CD8-positive, alpha-beta memory T cell (primary cell): ENCODE data around the gene OR6P1. TPM values are rescaled to one million over a fixed set of nuclear protein-coding genes. Genes with fewer than 3 reads are reported as not detected.

Source experiments
- CTCF ChIA-PET: fragments of 350-600 bp; sonication (Branson Sonifier 250); formaldehyde crosslinking; loops from one replicate; lab custom pipeline; 2021; ENCODE audit warnings: antibody characterized with exemption; lab: Charles Lee
- POLR2A ChIA-PET: fragments of 350-600 bp; sonication (Branson Sonifier 250); formaldehyde crosslinking; loops from one replicate; lab custom pipeline; 2021; ENCODE audit warnings: antibody characterized with exemption; lab: Charles Lee
- DNase-seq, 5 donors: peaks; one replicate each; pipeline versions ENCODE4 v3.0.0 to v3.0.0-alpha.2; 2020 to 2022; ENCODE audit warnings: mixed read lengths in 1 of 5
- H3K27ac ChIP-seq: one replicate; pipeline ENCODE4 v1.7.0; 2013; ENCODE audit warnings: low read depth, mild to moderate bottlenecking, low read length, moderate library complexity
- H3K27me3 ChIP-seq: 2 replicates; pipeline ENCODE4 v1.7.0; 2013; ENCODE audit warnings: low read length, mild to moderate bottlenecking; ENCODE audit not compliant: insufficient read depth, poor library complexity, severe bottlenecking
- H3K36me3 ChIP-seq: 2 replicates; pipeline ENCODE4 v1.7.0; 2013; ENCODE audit warnings: mild to moderate bottlenecking, low read length, moderate library complexity; ENCODE audit not compliant: insufficient read depth
- H3K4me1 ChIP-seq: 2 replicates; pipeline ENCODE4 v1.7.0; 2013; ENCODE audit warnings: mild to moderate bottlenecking, low read length, moderate library complexity; ENCODE audit not compliant: insufficient read depth
- H3K4me3 ChIP-seq: 2 replicates; pipeline ENCODE4 v1.7.0; 2013; ENCODE audit warnings: mild to moderate bottlenecking, low read length
- H3K9me3 ChIP-seq: 2 replicates; pipeline ENCODE4 v1.7.0; 2013; ENCODE audit warnings: mild to moderate bottlenecking, low read length
- H3K27ac Mint-ChIP-seq, 8 donors: one replicate each; pipeline ENCODE4 v1.8.0; 2020 to 2021; ENCODE audit warnings: mixed read lengths in 8 of 8, mild to moderate bottlenecking in 6 of 8, inconsistent platforms in 3 of 8, moderate library complexity in 3 of 8
- H3K27me3 Mint-ChIP-seq, 2 donors: one replicate each; pipeline ENCODE4 v1.8.0; 2020 to 2021; ENCODE audit warnings: mixed read lengths in 2 of 2, mild to moderate bottlenecking in 1 of 2, moderate library complexity in 1 of 2
- H3K36me3 Mint-ChIP-seq, 3 donors: one replicate each; pipeline ENCODE4 v1.8.0; 2020 to 2021; ENCODE audit warnings: mixed read lengths in 3 of 3, inconsistent platforms in 1 of 3, mild to moderate bottlenecking in 1 of 3
- H3K4me1 Mint-ChIP-seq, 3 donors: one replicate each; pipeline ENCODE4 v1.8.0; 2020 to 2021; ENCODE audit warnings: mixed read lengths in 3 of 3, inconsistent platforms in 1 of 3, mild to moderate bottlenecking in 1 of 3
- H3K4me3 Mint-ChIP-seq, 7 donors: one replicate each; pipeline ENCODE4 v1.8.0; 2020 to 2021; ENCODE audit warnings: mixed read lengths in 7 of 7, mild to moderate bottlenecking in 6 of 7, moderate library complexity in 4 of 7, inconsistent platforms in 2 of 7
- H3K9me3 Mint-ChIP-seq, 5 donors: one replicate each; pipeline ENCODE4 v1.8.0; 2020 to 2022; ENCODE audit warnings: mixed read lengths in 5 of 5, mild to moderate bottlenecking in 3 of 5, moderate library complexity in 2 of 5, inconsistent platforms in 1 of 5
- polyA plus RNA-seq: library from polyadenylated mRNA; unstranded; fragments of 300-500 nt; fragmentation: Illumina TruSeq; gene quantifications from one replicate; pipeline ENCODE4 v1.2.3, GENCODE V29; 2021
- total RNA-seq, 2 experiments: library from RNA; stranded (reverse); gene quantifications; one replicate each; pipeline ENCODE4 v1.2.3, GENCODE V29; 2021

Gene OR6P1
- total and polyA plus RNA-seq, 3 experiments from 2014 or later = not detected

DNA sequence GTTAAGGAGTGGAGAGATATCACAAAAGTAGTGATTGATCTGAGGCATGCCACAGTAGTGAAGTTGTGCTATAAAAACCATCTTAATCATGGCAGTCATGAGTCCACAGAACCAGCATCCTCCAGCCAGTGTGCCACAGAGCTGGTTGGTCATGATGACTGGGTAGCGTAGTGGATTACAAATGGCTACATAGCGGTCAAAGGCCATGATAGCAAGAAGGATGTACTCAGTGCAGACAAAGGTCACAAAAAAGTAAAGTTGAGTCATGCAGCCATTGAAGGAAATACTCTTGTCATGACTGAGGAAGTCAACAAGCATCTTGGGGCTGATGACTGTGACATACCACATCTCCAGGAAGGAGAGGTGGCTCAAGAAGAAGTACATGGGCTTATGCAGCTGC, 22.8 kb downstream of the OR6P1 start:
- peaks cover 5 to 48% of the 10 kb centered on the region in 2 donors for H3K27me3 Mint-ChIP-seq
- no peak overlapping the region for H3K27ac ChIP-seq
- no peaks in the 10 kb centered on the region for H3K4me1 Mint-ChIP-seq
- POLR2A ChIA-PET = no interaction called here
- no peak overlapping the region for H3K4me3 Mint-ChIP-seq
- no peaks in the 10 kb centered on the region for H3K36me3 ChIP-seq
- H3K4me1 ChIP-seq = no peaks in the 10 kb centered on the region
- H3K9me3 ChIP-seq = no peaks in the 10 kb centered on the region
- no peak overlapping the region for H3K27ac Mint-ChIP-seq
- CTCF ChIA-PET = no interaction called here
- H3K27me3 ChIP-seq = no peaks in the 10 kb centered on the region
- H3K36me3 Mint-ChIP-seq = no peaks in the 10 kb centered on the region
- no peak overlapping the region for H3K4me3 ChIP-seq
- no peak for DNase-seq
- H3K9me3 Mint-ChIP-seq = no peaks in the 10 kb centered on the region

DNA sequence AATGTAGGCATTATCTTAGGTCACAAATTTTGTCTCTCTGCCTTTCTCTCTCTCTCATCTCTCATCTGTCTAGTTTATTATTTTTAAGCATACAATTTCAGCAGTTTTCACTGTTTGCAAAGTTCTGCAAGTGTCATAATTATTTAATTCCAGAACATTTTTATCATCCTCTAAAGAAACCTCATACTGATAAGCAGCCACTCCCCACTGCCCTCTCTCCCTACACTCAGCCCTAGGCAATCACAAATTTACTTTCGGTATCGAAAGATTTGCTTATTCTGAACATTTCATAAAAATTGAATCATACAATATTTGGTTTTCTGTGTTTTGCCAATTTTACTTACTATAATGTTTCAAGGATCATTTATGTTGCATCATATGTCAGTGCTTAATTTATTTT, 32.8 kb downstream of the OR6P1 start:
- POLR2A ChIA-PET = no interaction called here
- no peak for DNase-seq
- Mint-ChIP-seq H3K4me1 (peaks cover 0 to 5% (median 0%) of the 10 kb centered on the region in 3 donors), H3K9me3 (no peaks in the 10 kb centered on the region), H3K27me3 (peaks cover 4 to 7% of the 10 kb centered on the region in 2 donors), H3K4me3 (no peak overlapping the region), H3K27ac (peak overlapping the region in 1 of 8 donors; percentile 2), H3K36me3 (no peaks in the 10 kb centered on the region)
- Histone ChIP-seq H3K4me1 (no peaks in the 10 kb centered on the region), H3K36me3 (no peaks in the 10 kb centered on the region), H3K4me3 (no peak overlapping the region), H3K27me3 (no peaks in the 10 kb centered on the region), H3K9me3 (no peaks in the 10 kb centered on the region), H3K27ac (no peak overlapping the region)
- CTCF ChIA-PET = no interaction called here

DNA sequence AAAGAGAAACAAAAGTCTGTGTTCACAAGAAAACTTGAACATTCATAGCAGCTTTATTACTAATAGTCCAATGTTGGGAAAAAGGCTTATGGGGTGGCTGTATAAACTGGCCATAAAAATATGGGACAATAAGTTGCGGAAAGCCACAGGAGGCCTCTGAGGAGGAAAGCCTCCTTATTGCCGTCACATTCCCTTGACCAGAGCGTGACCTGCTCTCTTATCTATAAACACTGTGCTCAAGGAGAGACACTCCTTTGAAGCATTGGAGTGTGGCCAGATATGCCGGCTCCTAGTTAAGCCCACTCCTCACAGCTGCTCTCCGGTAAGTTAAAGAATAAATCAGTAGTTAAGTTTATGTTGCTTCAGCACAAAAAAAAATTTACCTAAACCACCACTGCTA, 35.9 kb downstream of the OR6P1 start:
- H3K36me3 Mint-ChIP-seq = no peaks in the 10 kb centered on the region

DNA sequence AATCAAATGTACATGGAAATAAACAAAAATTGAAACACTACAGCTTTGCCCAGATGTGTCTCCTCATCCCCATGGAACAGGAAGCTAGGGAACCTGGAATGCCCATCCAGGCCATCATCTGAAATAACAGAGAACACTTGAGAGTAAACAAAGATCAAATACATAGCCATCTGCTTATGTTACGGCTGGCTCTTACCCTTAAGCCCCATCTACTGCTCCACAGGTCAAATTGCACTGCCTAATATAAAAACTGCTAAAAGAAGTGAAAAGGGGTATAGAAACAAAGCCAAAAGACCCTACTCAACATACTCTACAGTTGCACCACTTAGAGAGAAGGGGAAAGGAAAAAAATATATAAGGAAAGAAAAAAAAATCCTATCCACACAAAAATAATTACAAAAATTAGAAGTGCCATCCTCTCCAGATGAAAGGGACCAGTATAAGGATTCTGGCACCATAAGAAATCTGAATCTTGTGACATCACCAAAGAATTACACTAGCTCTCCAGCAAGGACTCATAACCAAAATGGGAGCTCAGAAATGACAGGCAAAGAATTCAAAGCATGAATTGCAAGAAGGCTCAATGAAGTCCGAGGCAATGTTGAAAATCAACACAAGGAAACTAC, 43.1 kb downstream of the OR6P1 start:
- DNase-seq = no peak
- Histone ChIP-seq H3K27ac (no peak overlapping the region), H3K9me3 (no peaks in the 10 kb centered on the region), H3K4me1 (no peaks in the 10 kb centered on the region), H3K27me3 (peaks cover 4% of the 10 kb centered on the region), H3K4me3 (no peak overlapping the region), H3K36me3 (no peaks in the 10 kb centered on the region)
- CTCF ChIA-PET = interaction anchor here (1.2 kb wide), 1 partner anchor 323 kb away, joined by 4 read pairs; no protein-coding TSS in a partner anchor
- POLR2A ChIA-PET = no interaction called here
- Mint-ChIP-seq H3K36me3 (peaks cover 0 to 14% (median 0%) of the 10 kb centered on the region in 3 donors), H3K27ac (no peak overlapping the region), H3K4me3 (no peak overlapping the region), H3K27me3 (peaks cover 2 to 54% of the 10 kb centered on the region in 2 donors), H3K4me1 (no peaks in the 10 kb centered on the region), H3K9me3 (peaks cover 0 to 21% (median 13%) of the 10 kb centered on the region in 5 donors)

More for the DNA sequence above, 35.9 kb downstream of the OR6P1 start:
- Mint-ChIP-seq H3K27ac (peak overlapping the region in 1 of 8 donors; percentile 20), H3K27me3 (peaks cover 2 to 21% of the 10 kb centered on the region in 2 donors), H3K4me3 (no peak overlapping the region), H3K4me1 (peaks cover 0 to 5% (median 0%) of the 10 kb centered on the region in 3 donors), H3K9me3 (no peaks in the 10 kb centered on the region)
- Histone ChIP-seq H3K27me3 (peaks cover 4% of the 10 kb centered on the region), H3K4me3 (no peak overlapping the region), H3K36me3 (no peaks in the 10 kb centered on the region), H3K27ac (no peak overlapping the region), H3K4me1 (no peaks in the 10 kb centered on the region), H3K9me3 (no peaks in the 10 kb centered on the region)
- CTCF ChIA-PET = no interaction called here
- POLR2A ChIA-PET = no interaction called here
- no peak for DNase-seq

DNA sequence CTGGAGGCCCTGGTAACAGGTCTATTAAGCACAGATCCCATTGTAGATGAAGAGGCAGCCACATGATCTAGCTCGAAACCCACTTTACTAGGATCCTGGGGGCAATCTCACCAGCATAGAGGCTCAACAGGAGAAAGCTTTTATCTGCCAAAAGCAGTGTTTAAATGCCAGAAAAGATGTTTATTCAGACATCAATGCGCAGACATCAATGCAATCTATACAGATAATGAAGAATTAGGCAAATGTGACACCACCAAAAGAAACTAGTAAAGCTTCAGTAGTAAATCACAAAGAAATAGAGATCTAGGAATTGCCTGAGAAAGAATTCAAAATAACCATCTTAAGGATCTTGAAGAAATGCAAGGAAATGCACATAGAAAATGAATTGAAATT, 48.7 kb downstream of the OR6P1 start:
- H3K4me3 Mint-ChIP-seq = no peak overlapping the region
- peaks cover 10 to 48% of the 10 kb centered on the region in 2 donors for H3K27me3 Mint-ChIP-seq
- H3K36me3 Mint-ChIP-seq = no peaks in the 10 kb centered on the region
- no peaks in the 10 kb centered on the region for H3K36me3 ChIP-seq
- H3K27ac Mint-ChIP-seq = no peak overlapping the region
- no peaks in the 10 kb centered on the region for H3K9me3 ChIP-seq
- DNase-seq = no peak
- ChIA-PET POLR2A (no interaction called here), CTCF (no interaction called here)
- no peaks in the 10 kb centered on the region for H3K4me1 ChIP-seq
- H3K4me1 Mint-ChIP-seq = no peaks in the 10 kb centered on the region
- no peak overlapping the region for H3K27ac ChIP-seq
- no peaks in the 10 kb centered on the region for H3K27me3 ChIP-seq
- H3K4me3 ChIP-seq = no peak overlapping the region
- peaks cover 0 to 5% (median 0%) of the 10 kb centered on the region in 5 donors for H3K9me3 Mint-ChIP-seq

DNA sequence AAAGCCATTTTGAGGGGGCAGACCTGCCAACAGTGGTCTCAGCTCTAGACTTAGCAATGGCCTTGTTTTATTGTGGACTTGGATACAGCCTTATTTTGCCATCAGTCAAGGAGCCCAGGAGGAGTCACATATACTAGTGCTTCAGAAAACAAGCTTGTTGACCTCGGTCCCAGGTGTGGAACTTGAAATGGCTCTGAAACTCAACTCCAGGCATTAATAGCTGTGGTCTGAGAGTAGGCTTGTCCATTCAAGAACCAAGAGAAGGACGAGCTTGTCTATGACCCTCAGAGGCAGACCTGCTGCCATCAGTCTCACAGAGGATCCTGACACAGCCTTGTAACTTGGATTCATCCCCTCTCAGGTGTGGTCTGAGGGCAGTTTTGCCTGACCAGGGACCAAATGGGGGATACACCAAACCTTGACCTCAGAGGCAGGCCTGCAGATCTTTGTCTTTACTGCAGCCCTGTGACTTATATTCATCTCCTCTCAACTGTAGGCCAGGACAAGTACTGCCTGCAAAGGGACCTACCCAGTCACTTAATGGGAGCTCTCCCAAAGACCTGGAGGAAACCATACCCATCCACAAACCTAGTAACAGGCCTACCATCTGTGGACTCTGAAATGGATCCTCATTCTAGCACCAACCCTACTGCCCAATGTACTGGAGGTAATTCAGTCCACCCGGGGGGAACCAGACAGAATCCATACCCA, 49.3 kb downstream of the OR6P1 start:
- Mint-ChIP-seq H3K27me3 (peaks cover 10 to 48% of the 10 kb centered on the region in 2 donors), H3K36me3 (no peaks in the 10 kb centered on the region), H3K4me3 (no peak overlapping the region), H3K4me1 (no peaks in the 10 kb centered on the region), H3K27ac (no peak overlapping the region), H3K9me3 (peaks cover 0 to 3% (median 0%) of the 10 kb centered on the region in 5 donors)
- Histone ChIP-seq H3K36me3 (no peaks in the 10 kb centered on the region), H3K4me1 (no peaks in the 10 kb centered on the region), H3K4me3 (no peak overlapping the region), H3K9me3 (no peaks in the 10 kb centered on the region), H3K27ac (no peak overlapping the region), H3K27me3 (no peaks in the 10 kb centered on the region)
- ChIA-PET POLR2A (no interaction called here), CTCF (no interaction called here)
- no peak for DNase-seq

DNA sequence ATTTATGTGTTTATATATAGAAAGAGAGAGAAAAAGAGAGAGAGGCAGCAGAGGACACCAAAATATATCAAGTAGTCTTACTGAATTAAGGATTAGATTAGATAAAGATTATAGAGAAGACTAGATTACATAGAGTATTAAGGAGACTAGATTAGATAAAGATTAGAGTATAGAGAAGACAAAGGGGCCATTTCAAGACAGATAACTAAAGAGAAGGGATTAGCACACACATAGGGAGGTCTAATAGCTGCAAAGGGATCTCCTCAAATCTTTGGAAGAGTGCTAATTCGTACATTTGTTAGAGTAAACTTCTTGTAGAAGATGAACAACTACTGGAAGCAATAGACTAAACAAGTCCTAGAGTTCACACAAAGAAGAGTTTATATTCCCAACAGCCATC, 50.4 kb downstream of the OR6P1 start:
- ChIA-PET POLR2A (no interaction called here), CTCF (no interaction called here)
- Histone ChIP-seq H3K27me3 (no peaks in the 10 kb centered on the region), H3K9me3 (no peaks in the 10 kb centered on the region), H3K36me3 (no peaks in the 10 kb centered on the region), H3K27ac (no peak overlapping the region), H3K4me1 (no peaks in the 10 kb centered on the region), H3K4me3 (no peak overlapping the region)
- Mint-ChIP-seq H3K9me3 (peaks cover 0 to 3% (median 0%) of the 10 kb centered on the region in 5 donors), H3K36me3 (no peaks in the 10 kb centered on the region), H3K27ac (no peak overlapping the region), H3K4me3 (no peak overlapping the region), H3K4me1 (no peaks in the 10 kb centered on the region), H3K27me3 (peaks cover 10 to 53% of the 10 kb centered on the region in 2 donors)
- no peak for DNase-seq

DNA sequence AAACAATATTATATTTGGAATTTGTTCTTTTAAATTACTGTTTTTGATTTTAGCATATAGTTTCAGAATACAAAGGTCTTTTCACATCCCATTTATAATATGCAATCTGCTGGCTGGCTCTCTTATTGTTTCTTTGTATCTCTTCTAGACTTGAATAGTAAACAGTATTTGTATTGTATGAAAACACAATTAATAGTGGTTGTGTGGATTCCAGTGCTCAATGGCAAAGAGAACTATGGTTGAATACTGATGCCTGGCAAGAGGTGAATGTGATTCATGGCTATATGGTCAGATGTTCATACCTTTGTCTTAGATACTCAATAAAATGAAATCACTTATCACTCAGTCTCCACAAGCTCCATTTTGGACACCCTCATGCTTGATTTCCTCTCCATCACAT, 53.4 kb downstream of the OR6P1 start:
- Histone ChIP-seq H3K36me3 (no peaks in the 10 kb centered on the region), H3K27ac (no peak overlapping the region), H3K4me3 (no peak overlapping the region), H3K4me1 (no peaks in the 10 kb centered on the region), H3K9me3 (no peaks in the 10 kb centered on the region), H3K27me3 (no peaks in the 10 kb centered on the region)
- Mint-ChIP-seq H3K27ac (no peak overlapping the region), H3K36me3 (no peaks in the 10 kb centered on the region), H3K4me1 (no peaks in the 10 kb centered on the region), H3K4me3 (no peak overlapping the region), H3K27me3 (peaks cover 12 to 37% of the 10 kb centered on the region in 2 donors), H3K9me3 (peaks cover 0 to 3% (median 0%) of the 10 kb centered on the region in 5 donors)
- ChIA-PET POLR2A (no interaction called here), CTCF (no interaction called here)
- no peak for DNase-seq
